NCI-H1436 (cell line): ENCODE measurements around the gene TTC38.
"Not testable (repeated sequence)": the region's sequence is repeated elsewhere in the genome, so short reads cannot be mapped to it uniquely, and the experiment has no call there.

ENCODE experiments used
- DNase-seq: peaks from one replicate; lab custom pipeline; 2025; lab: John Stamatoyannopoulos, UW

TTC38 gene

DNA sequence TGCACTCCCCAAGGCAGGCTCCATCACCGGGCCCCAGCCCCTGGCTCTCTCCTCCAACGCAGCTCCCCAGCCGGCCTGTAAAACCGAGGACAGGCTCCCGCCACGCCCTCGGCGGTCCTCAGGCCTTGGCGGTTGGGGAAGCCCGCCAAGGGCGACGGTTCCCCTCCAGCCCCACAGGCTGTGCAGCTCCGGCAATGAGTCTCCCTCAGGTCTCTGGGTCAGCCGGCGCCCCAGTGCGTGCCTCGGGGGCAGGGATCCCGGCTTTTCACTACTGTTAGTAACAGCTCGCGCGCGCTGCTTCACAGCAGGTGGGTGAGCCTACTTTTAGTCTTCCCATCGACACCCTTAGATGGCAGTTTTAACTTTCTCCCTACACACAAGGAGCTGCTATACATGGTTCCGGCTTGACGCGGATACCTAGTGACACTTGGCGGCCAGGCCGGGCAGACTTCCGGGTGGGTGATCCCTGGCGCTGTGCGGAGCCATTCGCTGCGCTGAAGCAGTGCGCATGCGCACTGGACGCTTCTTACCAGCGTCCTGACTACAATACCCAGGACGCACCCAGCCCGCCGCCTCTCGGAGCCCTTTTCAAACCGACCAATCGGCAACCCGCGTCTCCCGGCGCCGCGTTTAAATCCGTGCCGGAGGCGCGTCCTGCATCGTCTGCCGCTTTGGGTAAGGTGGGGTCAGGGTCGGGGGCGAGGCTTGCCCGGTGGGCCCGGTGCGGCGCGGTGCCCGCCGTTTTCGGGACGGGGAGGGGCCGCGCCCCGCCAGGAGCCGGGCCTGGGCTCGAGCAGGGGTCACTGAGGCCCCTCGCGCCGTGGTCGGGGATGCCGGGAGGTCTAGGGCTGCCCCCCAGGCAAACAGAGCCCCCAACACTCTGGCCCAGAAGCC is 28.7 kb downstream of the TTC38 start, which contains the start of gene GTSE1:
Gene GTSE1, plus strand, starts transcription at position 614 of the 894 bp plus-strand sequence. CDS start 531 bp downstream, outside the sequence.
- DNase-seq: peak; percentile 96

DNA sequence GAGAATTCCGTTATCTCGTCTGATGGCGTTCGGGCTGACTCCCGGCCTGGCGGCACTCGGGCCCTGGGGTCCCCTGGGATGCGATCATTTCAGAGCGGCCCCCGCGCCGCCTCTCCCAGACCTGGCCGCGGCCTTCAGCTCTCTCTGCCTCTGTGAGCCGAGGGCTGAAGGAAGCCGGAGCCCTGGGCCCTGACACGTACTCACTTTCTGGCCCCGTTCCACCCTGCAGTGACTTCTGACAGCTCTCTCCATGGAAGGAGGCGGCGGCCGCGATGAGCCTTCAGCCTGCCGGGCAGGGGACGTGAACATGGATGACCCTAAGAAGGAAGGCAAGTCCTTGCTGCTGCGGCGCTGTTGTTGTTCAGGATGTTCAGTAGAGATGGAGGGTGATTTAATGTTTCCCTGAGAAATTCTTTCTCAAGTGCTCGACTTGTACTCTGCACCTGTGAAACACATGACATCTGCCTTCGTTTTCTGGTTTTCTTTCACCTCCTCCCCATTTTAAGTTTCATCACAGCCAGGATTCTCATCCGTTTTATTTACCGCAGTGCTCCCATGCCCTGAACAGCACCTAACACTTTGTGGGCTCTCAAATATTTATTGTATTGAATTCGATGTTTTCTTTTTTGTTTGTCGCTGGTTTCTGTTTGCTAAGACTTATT is 29.5 kb downstream of the TTC38 start:
- no peak for DNase-seq

DNA sequence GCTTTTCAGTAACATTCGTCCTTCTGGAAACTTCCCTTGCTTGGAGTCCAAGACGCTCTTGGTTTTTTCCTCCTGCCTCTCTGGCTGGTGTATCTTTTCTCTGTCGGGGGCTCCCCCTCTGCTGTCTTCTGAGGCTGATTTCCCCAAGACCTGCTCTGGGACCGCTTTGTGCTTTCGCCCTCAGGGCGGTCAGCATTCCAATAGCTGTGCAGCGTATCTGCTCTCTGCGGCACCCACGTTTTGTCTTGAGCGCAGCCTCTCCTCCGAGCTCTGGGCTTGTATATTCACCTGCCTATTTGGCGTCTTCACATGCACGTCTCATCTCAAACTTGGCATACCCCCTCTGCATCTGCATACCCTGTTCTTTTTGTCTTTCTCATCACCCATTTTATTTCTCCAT is 31.3 kb downstream of the TTC38 start:
- DNase-seq: no peak

DNA sequence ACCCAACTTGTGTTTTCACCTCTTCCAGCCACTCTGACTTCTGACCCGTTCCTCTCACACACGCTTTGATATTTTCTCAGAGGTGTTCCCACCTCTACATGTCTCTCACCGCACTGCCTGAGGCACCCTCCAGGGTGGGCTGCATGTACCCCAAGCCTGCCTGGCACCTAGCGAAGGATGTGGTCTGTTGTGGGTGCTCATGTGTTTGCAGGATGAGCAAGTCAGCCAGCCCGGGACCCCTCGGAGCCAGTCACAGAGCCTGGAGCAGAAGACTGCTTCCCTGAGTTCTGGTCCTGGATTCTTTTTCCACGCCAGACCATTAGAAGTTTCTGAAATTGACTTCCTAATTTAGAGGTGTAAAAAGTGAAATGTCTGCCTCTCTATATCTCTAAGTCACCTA is 32.7 kb downstream of the TTC38 start:
- DNase-seq: no peak

DNA sequence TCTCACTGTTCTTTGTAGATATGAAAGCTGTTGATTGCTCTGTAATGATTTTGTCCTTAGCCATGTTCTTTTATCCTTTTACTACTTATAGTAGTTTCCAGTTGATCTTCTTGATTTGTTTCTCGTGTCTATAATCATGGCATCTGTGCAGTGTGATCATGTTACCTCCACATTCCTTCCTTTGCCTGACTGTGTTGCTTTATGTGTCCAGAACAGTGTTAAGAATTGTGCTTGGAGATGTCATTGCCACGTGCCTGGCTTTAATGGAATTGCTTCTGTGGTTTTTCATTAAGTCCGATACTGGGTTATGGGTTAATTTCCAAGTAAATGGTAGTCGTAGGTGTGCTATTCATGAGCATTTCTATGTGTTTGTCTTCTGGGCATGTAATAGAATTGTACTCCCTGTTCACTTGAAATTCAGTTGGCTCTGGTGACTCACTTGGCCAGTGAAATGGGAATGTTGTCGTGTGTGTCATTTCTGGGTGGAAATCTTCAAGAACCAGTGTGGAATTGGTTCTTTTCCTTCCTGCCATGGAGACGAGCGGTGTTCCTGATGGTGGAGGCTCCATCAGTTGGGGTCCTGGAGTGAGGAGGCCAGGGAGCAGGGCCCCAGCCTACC is 35.6 kb downstream of the TTC38 start:
- no peak for DNase-seq

DNA sequence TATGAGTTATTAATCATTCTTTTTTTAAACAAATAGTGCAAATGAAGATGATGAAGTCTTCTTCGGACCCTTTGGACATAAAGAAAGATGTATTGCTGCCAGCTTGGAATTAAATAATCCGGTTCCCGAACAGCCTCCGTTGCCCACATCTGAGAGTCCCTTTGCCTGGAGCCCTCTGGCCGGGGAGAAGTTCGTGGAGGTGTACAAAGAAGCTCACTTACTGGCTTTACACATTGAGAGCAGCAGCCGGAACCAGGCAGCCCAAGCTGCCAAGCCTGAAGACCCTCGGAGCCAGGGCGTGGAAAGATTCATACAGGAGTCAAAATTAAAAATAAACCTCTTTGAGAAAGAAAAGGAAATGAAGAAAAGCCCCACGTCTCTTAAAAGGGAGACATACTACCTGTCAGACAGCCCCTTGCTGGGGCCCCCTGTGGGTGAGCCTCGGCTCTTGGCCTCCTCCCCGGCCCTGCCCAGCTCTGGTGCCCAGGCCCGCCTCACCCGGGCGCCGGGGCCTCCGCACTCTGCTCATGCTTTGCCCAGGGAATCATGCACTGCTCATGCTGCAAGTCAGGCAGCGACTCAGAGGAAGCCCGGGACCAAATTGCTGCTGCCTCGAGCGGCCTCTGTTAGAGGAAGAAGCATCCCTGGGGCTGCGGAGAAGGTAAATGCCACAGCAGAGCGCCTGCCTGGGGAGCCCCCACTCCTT is 40.6 kb downstream of the TTC38 start:
- DNase-seq: no peak

DNA sequence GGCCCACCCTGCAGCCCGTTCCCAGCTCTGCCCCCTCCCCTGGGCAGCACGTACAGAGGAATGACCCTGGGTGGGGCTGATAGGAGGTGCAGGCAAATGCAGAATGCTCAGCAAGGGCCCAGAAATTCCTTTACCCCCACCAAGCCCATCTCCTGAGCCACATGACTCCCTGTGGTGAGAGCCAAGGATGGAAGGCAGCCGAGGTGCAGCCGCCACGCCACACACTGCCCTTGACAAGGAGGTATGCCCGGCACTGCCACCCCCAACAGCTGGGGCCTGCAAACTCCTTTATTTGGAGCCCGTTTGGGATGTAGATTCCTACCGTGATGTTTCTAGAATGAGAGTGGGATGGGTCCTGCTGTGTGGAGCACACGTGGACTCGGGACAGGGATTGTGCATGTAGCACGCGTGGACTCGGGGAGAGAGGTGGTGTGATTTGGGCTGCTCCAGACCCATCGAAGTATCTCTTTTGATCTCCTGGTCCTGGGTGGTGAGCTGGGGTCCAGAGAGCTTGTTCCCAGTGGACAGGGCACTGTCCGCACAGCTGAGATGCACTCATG is 41.8 kb downstream of the TTC38 start:
- DNase-seq: no peak

DNA sequence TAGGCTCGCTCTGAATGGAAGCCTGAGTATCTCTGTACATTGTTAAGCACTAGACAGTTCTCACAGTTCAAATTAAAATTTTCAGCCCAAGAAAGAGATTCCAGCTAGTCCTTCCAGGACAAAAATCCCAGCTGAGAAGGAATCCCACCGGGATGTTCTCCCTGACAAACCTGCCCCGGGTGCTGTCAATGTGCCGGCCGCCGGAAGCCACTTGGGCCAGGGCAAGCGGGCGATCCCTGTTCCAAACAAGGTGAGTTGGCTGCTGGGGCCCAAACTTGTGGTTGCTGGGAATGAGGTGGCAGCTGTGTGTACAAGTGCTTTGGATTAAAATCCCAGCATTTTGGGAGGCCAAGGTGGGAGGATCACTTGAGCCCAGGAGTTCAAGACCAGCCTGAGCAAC is 44.2 kb downstream of the TTC38 start:
- DNase-seq: no peak

DNA sequence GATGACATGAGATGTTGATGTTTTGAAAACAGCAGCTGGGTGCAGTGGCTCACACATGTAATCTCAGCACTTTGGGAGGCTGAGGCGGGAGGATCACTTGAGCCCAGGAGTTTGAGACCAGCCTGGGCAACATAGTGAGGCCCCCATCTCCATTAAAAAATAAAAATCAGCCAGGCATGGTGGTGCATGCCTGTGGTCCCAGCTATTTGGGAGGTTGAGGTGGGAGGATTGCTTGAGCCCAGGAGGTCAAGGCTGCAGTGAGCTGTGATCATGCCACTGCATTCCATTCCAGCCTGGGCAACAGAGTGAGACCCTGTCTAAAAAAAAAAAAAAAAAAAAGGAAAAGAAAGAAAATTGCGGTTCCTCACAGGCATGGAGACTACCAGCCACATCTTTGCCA is 45.0 kb downstream of the TTC38 start:
- DNase-seq: not testable (repeated sequence)

DNA sequence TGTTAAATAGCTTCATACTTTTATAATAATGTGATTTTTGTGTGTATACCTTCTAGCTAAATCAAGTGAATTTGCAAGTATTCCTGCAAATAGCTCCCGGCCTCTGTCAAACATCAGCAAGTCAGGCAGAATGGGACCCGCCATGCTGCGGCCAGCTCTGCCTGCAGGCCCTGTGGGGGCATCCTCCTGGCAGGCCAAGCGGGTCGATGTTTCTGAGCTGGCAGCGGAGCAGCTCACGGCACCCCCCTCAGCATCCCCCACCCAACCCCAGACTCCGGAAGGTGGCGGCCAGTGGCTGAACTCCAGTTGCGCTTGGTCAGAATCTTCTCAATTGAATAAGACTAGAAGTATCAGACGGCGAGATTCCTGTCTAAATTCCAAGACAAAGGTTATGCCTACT is 48.2 kb downstream of the TTC38 start:
- no peak for DNase-seq

DNA sequence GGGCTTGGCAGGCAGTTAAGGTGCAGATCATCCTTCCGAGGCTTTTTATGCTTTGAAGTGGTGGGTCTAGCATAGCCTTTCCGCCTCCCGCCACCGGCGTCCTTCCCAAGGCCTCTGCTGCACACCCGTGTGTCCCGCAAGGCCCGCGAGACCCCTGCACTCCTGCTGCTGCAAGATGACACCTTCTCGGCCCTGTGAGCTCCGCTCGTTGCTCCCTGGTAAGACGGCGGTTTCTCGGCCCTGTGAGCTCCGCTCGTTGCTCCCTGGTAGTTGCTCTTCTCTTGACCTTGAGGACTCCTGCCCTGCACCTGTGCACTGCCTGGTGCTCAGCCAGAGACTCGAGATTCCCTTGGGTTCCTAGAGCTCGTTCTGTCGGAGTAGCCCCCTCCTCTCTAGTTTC is 49.8 kb downstream of the TTC38 start:
- no peak for DNase-seq

DNA sequence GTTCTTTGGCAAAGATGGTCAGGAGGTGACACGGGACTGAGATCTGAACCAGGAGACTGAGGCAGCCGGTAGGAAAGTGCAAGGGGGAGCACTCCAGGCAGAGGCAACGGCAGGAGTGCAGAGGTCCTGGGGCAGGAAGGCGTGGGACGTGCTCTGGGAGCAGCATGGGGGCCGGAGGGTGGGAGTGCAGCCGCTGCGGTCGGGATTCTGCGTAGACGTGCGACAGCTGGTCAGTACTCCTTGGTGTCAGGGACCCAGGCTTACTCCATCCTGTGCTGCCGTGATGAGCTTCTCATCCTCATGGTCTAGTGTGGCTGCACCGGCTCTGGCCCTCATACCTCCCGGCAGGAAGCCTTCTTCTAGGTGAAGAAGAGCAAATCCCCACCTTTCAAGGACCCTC is 50.8 kb downstream of the TTC38 start:
- no peak for DNase-seq

DNA sequence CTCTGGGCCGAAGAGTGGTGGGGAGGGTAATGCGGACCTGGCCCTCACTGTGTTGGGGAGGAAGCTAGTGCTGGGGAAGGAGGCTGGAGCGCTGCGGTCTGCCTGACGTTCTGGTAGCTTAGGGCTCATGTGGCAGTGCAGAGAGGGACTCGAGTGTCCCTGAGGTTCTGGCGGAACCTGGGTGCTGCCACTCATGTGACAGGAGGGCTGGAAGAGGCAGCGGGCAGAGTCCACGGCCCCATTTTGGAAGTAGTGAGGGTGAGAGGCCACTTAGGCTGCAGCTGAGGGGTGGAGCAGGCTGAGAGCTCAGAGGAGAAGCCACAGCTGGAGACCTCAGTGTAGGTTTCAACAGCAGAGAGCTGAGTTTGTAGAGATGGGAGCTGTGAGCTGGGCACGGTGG is 51.5 kb downstream of the TTC38 start:
- DNase-seq: no peak

DNA sequence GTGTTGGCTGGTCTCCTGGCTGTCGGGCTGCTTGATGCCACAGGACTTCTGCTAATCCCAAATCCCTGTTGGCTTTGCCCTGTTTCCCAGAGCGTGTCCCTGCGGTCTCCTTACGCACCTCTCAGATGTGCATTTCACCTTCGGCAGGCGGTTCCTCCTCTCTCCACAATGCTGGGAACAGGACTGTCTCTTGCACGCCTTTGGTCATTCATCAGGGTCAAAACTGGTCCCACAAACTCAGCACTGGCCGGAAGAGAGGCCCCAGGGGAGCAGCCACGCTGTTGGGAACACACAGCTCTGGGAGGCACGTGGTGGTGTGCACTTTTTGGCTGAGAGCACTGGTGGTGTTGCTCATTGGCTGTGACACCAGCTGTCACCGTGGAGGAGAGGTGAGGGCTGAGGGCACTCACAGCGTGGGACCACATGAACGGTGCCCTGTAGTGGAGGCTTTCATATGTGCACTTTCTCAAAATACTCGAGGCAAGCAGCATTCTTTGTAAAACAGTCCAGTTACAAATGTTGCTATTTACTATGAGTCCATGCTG is 52.4 kb downstream of the TTC38 start:
- no peak for DNase-seq

DNA sequence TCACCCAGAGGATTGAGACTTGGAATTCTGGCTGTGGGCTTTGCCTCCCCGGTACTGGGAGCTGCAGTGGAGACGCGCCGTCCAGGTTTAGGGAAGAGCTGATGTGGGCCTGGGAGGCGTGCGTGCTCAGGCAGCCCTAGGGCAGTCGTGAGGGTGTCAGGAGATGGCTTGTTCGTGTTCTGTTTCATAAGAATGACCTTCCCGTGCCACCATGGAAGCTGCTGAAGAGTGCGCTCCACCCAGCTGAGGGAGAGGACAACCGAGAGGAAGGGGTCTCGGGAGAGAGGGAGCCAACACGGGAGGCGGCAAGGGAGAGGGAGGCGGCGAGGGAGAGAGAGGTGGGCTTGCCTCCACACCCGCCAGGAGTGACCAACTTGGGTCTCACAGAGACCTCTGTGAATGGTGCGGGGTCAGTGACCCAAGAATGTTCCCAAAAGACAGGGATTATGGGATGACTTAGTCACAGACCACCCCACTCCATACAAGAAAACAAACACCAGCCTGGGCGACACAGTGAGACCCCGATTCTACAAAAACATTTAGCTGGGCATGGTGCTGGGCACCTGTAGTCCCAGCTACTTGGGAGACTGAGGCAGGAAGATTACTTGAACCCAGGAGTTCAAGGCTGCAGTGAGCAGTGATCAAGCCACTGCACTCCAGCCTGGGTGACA is 53.0 kb downstream of the TTC38 start:
- DNase-seq: no peak

DNA sequence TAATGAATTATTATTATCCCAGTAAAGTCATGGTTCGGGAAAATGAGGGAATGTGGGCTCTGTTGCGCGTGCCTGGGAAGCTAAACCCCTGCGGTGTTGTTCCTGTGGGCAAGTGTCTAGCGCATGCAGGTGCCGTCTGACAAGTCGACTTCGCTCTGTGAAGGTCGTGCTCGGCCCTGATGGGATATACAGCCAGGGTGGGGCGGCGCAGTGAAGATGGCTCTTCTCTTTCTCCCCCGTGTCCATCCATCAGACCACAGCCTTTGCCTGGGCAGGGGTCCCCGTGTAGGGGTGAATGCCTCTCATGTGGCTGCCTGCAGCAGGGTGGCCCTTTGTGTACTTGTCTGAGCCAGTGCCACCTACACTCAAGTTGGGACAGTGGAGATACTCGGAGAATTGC is 54.9 kb downstream of the TTC38 start:
- DNase-seq: no peak

DNA sequence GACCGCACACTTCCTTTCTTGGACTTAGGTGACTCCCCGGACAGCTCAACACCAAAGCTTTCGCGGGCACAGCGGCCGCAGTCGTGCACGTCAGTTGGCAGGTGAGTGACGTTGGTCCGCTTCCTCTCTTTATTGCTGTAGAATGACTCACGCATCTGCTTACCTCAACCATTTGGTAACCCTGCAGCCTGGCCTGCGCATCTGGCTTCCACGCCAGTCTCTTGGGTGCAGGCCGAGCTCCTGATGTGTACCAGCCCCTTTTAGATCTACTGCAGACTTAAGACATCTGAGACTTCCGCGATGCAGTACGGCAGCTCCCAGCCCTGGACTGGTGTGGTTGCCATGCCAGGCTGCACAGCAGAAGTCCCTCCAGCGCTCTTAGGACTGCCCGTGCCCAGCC is 55.4 kb downstream of the TTC38 start:
- no peak for DNase-seq

DNA sequence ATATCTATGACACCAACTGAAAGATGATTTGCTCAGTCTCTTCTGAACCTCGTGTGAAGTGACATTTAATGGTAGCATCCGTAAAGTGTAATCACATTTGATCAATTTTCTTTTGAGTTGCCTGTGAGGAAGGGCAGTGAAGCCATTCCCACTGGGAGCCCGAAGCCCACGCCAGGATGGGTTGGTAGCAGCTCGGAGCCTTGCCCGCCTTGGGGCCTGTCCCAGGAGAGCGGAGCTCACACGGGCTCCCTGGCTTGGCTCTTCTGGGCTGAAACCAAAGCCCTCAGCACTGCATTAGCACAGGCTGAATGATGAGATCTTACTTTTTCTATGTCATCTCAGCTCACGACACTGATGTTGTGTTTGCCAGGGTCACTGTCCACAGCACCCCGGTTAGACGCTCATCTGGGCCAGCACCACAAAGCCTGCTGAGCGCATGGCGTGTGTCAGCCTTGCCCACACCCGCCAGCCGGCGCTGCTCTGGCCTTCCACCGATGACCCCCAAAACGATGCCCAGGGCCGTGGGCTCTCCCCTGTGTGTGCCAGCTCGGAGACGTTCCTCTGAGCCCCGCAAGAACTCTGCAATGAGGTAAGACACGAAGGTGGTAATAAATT is 58.4 kb downstream of the TTC38 start:
- no peak for DNase-seq

DNA sequence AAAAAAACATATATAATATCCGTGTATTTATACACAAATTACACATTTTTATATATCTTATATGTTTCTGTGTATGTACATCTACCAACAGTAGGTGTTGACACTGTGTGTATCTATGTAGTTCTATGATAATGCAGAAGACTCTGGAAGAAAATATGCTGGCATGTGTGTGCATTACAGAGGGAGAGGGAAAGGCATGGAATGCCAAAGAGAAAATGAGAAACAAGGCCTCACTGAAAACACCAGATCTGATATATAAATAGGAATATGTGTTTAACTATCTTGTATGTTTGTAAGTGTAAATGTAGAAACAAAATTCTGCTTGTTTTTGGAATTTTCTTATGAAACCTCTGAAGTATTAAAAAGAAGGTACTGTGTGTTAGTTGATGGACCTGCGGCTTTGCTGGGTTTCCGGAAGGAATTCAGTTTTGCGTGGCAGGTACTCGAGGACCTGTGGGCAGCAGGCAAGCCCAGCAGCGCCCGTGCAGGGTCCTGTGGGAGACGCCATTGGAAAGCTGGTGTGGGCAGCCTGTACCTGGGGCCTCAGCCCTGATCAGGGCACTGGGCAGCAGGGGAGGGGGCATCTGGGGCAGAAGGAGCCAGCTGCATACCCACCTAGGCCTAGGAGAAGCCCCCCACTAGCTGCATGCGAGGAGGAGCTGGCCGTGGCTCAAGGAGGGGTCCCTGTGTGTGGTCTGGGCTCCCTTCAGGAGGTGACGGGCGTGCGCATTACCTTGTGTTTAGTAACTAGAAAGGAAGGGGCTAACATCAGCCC is 60.1 kb downstream of the TTC38 start:
- no peak for DNase-seq

DNA sequence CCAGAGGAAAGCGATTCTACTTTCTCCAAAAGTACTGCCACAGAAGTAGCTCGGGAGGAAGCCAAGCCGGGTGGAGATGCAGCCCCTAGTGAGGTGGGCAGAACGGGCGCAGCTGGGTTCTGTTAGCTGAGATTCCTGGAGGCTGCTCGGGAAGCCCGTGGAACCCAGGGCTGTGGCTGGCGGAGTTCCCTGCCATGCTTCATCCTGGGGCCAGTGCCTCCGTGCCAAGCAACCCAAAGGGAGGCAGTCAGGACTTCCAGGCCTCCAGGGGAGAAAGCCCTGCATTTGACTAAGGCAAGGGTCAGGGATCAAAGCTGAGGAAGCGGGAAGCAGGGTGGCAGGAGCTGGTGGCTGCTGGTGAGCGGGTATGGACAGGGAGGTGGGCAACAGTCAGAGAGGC is 61.0 kb downstream of the TTC38 start:
- DNase-seq: no peak
